Measurements from ENCODE around the gene CRKL.

DNA sequence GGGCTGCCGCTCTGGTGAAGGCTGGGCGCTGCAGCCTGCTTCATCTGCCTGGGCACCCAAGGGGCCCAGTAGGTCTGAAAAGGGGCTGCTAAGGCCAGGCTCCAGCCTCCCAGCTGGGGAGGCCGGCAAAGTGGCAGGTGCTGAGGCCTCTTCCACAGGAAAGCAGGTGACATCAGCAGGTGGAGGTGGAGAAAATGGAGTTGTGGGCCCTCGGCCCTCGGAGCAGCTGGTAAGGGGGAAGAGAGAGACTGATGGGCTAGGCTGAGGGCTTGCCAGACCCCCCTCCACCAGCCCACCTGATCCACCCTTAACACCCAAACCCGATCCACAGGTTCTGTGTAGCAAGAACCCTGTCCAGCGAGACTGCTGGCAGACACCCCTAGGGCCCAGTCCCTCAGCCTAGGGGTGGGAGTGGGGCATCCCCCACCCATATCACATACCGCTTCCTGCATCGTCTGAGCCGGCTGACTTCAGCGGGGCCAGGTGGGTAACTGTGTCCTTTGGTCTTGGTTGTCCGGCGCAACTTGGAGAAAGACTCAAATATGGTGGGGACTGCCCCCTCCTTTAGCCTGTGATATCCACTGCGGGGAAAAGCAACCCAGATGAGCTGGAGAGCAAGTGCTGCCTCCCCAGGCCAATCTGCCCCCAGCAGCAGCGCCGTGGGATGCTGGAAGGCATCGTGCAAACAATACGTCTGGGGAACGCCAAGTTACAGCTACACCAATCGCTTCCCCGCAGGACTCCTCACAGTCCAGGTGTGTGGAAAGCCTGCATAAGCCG, 83.2 kb downstream of the CRKL start:
- no peak for TF ChIP-seq EP300 (IDR thresholded peaks at IDR 0.05)
- no peak for TF ChIP-seq CTCF (IDR thresholded peaks at IDR 0.05)

All from A549 (cell line).